Body of pancreas (tissue), 4 donors: ENCODE results near the gene KLHL28.

Source experiments
- POLR2A ChIP-seq, 3 donors: fragments of 450-650 bp; IDR thresholded peaks; one replicate each; pipeline ENCODE4 v1.6.1; 2016; ENCODE audit warnings: antibody characterized with exemption in 3 of 3, mild to moderate bottlenecking in 2 of 3
- TF ChIP-seq, protein P1 (sequence below), 7 experiments: fragments of 450-650 bp in 4 of 7; fragments of 200-600 bp in 3 of 7; sonication (generic) in 3 of 7; IDR thresholded peaks; one replicate each; pipeline ENCODE4 v1.5.1; 2016 to 2019; ENCODE audit warnings: antibody characterized with exemption in 7 of 7

- TF ChIP-seq, protein P1, sequence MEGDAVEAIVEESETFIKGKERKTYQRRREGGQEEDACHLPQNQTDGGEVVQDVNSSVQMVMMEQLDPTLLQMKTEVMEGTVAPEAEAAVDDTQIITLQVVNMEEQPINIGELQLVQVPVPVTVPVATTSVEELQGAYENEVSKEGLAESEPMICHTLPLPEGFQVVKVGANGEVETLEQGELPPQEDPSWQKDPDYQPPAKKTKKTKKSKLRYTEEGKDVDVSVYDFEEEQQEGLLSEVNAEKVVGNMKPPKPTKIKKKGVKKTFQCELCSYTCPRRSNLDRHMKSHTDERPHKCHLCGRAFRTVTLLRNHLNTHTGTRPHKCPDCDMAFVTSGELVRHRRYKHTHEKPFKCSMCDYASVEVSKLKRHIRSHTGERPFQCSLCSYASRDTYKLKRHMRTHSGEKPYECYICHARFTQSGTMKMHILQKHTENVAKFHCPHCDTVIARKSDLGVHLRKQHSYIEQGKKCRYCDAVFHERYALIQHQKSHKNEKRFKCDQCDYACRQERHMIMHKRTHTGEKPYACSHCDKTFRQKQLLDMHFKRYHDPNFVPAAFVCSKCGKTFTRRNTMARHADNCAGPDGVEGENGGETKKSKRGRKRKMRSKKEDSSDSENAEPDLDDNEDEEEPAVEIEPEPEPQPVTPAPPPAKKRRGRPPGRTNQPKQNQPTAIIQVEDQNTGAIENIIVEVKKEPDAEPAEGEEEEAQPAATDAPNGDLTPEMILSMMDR (IDR thresholded peaks at IDR 0.05): no peak
- no peak for TF ChIP-seq POLR2A (IDR thresholded peaks at IDR 0.05)
Measured at GRCh38 chr14:44912041-44912869, 49.5 kb downstream of the KLHL28 start.
